DMS 273 (cell line): ENCODE data around the gene RALGDS.
"Not testable (repeated sequence)": the region's sequence is repeated elsewhere in the genome, so short reads cannot be mapped to it uniquely, and the experiment has no call there.

Source experiments
- DNase-seq: peaks from one replicate; lab custom pipeline; 2025; ENCODE audit not compliant: unreplicated experiment; lab: John Stamatoyannopoulos, UW

RALGDS gene

GRCh38 chr9:133121198-133121914 is at the start of gene RALGDS:
Gene RALGDS, minus strand, starts transcription at chr9:133121240. Its CDS starts 86 bp downstream, at chr9:133121154.
- DNase-seq, result peak; percentile 94

- DNase-seq, result no peak
These were observed 49.7 kb upstream of the RALGDS start for GRCh38 chr9:133170716-133171115.

DNA sequence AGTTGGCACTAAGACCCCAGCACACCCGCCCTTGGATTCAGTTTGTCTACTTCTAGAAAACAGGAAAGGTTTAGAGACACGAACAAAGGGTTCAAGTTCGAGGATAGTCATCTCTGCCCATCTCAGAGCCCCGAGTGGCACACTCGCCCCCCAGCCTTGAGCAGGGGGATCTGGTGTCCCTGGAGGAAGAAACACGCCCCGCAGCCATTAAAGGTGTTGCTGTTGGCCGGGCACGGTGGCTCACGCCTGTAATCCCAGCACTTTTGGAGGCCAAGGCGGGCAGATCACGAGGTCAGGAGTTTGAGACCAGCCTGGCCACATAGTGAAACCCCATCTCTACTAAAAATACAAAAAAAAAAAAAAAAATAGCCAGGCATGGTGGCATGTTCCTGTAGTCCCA is 48.6 kb upstream of the RALGDS start:
- not testable (repeated sequence) for DNase-seq

GRCh38 chr9:133169102-133169501 is 48.1 kb upstream of the RALGDS start:
- no peak for DNase-seq

GRCh38 chr9:133168432-133168831 is 47.4 kb upstream of the RALGDS start:
- DNase-seq, result no peak

- no peak for DNase-seq
These were observed 46.7 kb upstream of the RALGDS start for GRCh38 chr9:133167769-133168168.

DNA sequence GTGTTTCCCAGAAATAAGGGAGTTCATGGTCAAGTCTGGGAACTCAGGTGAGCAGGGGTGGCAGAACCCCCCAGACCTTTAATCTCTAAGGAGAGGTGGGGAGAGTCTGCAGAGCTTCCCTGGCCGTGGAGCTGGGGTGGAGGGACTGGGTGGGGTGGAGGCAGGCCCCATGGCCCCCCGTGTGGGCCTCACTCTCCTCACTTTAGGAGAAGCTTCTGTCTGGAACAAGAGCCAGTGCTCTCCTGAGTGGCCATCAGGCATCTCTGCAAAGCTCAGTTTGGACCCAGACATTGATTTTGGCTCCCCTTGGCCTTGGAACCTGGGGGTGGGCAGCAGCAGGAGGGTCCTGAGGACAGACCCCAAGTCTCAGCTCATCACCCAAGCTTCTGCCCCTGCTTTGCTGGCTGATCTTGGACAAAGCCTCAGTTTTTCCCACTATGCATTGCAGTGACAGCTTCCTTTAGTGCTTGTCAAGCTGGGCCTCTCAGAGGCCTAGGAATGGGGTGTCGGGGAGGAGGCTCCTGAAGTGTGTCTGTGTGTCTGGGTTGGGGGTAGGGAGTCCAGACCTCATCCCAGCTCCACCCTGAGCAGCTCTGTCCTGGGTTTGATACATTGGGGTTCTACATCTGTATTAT is 46.2 kb upstream of the RALGDS start:
- no peak for DNase-seq

DNA sequence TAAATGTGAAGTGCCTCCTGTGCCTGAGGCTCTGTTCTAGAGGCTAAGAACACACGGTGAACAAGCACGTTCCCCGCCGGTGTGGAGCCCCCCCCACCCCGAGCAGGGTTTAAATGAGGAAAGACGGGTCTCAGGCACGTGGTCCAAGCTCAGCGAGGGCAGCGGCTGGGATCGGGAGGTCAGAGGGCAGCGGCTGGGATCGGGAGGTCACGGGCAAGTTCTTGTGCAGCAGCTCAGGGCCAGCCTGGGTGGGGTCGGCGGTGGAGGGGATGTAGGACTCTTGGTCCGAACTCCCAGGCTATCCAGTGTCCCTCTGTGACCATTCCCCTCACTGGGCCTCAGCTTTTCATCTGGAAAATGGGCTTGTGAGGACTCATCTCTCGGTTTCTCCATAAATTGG is 45.4 kb upstream of the RALGDS start:
- DNase-seq, result no peak

DNA sequence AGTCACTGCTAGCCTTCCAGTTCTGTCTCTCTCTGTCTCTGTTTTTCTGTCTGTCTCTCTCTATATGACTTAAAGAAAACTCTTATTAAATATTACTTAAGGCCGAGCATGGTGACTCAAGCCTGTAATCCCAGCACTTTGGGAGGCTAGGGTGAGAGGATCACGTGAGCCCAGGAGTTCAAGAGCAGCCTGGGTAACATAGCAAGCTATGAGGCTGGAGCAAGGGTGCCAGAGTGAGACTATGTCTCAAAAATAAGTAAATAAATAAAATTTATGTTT is 44.4 kb upstream of the RALGDS start:
- DNase-seq, result no peak

- DNase-seq, result no peak
These were observed 43.2 kb upstream of the RALGDS start for GRCh38 chr9:133164191-133164590.

- DNase-seq, result peak; percentile 46
These were observed 42.6 kb upstream of the RALGDS start, which contains the start of gene GBGT1 for GRCh38 chr9:133163504-133164172. Gene GBGT1, minus strand, starts transcription at chr9:133163914. Its CDS starts 1,502 bp downstream, at chr9:133162412.

DNA sequence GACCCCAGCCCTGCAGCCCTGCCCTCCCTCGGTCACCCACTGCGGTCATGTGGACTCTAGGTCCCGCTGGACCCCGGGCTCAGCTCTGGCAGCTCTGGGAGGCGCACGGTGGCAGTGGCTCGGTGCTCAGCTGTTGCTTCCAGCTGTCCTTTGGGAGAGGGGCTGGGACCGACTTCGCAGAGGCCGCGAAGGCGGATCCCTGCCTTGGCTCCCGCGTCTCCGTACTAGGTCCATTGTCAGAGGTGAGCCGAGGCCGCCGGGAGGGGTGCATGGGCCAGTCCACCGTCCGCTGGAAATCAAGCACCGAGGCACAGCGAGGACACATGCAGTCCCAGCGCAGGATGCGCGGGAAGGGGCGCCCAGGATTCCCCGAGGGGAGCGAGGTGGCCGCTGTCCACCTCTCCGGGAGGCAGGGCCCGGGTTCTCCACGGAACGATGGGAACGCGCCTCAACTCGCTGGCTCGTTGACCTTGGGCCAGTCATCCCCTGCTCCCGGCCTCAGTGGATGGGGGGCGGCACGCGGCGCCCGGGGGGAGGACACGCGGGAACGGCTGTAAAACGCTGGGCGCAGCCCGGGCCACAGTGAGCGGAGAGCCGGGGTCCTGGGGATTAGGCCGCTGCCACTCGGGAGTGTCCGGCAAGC is 41.9 kb upstream of the RALGDS start:
- no peak for DNase-seq

- DNase-seq, result no peak
These were observed 40.5 kb upstream of the RALGDS start for GRCh38 chr9:133161547-133161950.

GRCh38 chr9:133160742-133161546 is 39.9 kb upstream of the RALGDS start:
- peak; percentile 78 for DNase-seq

DNA sequence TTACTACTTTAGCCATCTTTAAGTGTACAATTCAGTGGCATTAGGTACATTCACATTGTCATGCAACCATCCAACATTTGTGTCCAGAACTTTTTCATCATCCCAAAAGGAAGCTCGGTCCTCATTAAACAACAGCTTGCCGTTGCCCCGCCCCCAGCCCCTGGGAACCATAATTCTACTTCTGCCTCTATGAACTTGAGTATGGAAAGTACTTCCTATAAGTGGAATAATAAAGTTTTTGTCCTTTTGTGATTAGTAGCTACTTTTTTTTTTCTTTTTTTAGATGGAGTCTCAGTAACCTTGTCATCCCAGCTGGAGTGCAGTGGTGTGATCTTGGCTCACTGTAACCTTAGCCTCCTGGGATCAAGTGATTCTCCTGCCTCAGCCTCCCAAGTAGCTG is 37.7 kb upstream of the RALGDS start:
- DNase-seq, result no peak

DNA sequence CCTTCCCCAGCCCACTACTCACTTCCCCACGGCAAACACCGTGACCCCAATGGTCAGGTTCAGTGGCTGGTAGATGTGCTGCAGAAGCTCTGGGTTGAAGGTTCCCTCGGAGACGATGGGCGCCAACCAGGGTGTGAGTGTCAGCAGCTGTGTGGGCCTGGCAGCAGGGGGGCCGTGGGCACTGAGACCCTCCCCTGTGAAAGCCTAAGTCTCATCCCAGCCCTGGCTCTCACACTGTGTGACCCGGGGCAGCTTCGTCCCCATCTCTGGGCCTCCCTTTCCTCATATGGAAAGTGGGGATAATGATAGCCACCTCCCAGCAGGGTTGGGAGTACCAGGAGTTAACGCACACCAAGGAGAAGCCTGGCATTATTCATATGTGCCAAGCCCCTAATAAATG is 34.1 kb upstream of the RALGDS start:
- DNase-seq, result no peak

- DNase-seq, result no peak
These were observed 33.3 kb upstream of the RALGDS start for GRCh38 chr9:133154097-133154989.

DNA sequence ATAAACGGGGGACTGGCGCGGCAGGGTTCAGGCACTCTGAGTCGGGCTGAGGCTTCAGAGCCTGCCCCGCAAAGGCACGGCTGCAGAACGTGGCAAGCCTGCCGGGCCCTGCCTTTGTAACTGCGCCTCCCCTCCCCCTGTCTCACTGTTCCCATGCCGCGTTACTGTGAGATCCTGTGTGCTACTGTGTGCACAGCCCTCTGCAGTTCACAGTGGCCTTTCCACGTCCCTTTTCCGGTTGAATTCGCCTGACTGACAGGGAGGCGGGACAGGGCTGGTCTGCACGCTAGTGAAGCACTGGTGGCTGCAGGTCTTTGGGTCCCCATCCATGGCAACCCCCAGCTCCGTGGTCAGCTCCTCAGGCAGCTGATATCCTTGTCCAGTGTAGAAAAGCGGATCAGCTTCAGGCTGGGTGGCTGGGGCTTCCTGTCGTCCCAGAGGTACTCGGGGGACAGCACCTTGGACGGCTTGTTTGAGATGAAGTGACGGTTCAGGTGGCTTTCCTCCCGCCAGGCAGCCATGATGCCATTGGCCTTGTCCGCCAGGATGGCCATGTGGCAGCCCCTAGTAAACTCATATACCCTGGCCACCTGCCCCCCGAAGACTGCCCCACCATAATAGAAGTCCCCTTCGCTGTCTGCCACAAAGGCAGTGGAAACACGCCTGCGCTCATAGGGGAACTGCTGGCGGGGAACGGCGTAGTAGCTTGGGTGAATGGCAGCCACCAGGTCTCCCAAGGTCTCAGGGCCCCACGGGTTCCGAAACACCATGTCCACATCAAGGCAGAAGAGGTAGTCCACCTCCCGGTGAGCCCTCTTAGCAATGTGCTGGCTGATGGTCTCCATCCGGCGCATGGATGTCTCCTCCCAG is 32.4 kb upstream of the RALGDS start:
- no peak for DNase-seq
